ENCODE measurements around the gene CNOT8. TPM values are rescaled to one million over a fixed set of nuclear protein-coding genes. Genes with fewer than 3 reads are reported as not detected.
A peak's percentile ranks its signal among the peaks of the same experiment; 100 is the strongest.

CNOT8 gene
- total RNA-seq = 10 to 100 TPM; 59.3 to 63.8 TPM

DNA sequence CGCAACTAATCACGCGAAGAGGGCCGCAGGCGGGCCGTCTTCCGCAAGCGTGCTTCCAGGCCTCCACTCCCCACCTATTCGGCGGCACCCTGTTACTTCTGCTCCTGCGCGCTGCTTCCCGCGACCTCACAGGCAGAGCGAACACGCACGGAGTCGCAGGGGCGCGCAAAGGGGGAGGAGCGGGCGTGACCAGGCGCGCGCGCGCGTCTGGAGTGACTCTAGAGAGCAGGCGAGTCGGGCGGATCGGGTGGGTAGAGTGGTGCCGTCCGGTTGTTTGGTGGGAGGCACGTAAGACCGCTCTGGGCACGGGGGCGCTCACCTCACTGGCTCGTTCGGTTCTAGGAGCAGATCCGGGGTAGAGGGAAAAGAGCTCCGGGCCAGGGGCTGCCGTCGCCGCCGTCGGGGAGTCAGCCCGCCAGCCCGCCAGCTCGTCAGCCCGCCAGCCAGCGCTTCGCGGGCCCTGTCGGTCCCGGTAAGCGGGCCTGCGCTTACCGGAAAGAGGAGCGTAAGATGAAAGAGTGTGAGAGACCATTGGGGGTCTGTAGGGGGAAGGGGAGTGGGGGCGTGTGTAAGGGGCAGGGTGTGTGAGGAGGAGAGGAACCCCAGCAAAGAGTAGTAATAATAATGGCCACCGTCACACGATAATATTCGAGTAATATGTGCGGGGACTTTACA, at the start of gene CNOT8:
CNOT8 (plus strand) TSS at position 331 of the 675 bp plus-strand sequence. CDS start 4,652 bp downstream, outside the sequence.
- peak within 1 kb of the TSS; percentile 94 to 96 for H3K4me3 Mint-ChIP-seq
- peak within 1 kb of the TSS; percentile 97 for H3K27ac Mint-ChIP-seq
- H3K9me3 Mint-ChIP-seq = no peaks in the 10 kb centered on the region
- peaks cover 5 to 15% of the 10 kb centered on the region in 2 donors for H3K36me3 Mint-ChIP-seq (ENCODE audit: insufficient read depth in 2 of 2)
- peak; percentile 98 for DNase-seq
- H3K27me3 Mint-ChIP-seq (ENCODE audit: low read depth) = no peaks in the 10 kb centered on the region
- peaks cover 43% of the 10 kb centered on the region for H3K4me1 Mint-ChIP-seq (ENCODE audit: low read depth)
- ATAC-seq (replicated peaks in 1 of 2) = peak; percentile 88 to 90

GRCh38 chr5:154811239-154811638, 47.2 kb upstream of the CNOT8 start:
- DNase-seq = no peak
- Mint-ChIP-seq H3K27ac (no peak overlapping the region), H3K4me1 (ENCODE audit: low read depth) (peaks cover 10% of the 10 kb centered on the region)

GRCh38 chr5:154811653-154812465, 46.6 kb upstream of the CNOT8 start:
- Mint-ChIP-seq H3K27me3 (ENCODE audit: low read depth) (no peaks in the 10 kb centered on the region), H3K27ac (peak overlapping the region; percentile 31), H3K9me3 (no peaks in the 10 kb centered on the region), H3K4me1 (ENCODE audit: low read depth) (peaks cover 13% of the 10 kb centered on the region), H3K4me3 (no peak overlapping the region), H3K36me3 (ENCODE audit: insufficient read depth in 2 of 2) (peaks cover 15 to 39% of the 10 kb centered on the region in 2 donors)
- DNase-seq = peak; percentile 56 to 62
- ATAC-seq (replicated peaks in 1 of 2) = peak; percentile 49 to 72

More at GRCh38 chr5:154811239-154811638, 47.2 kb upstream of the CNOT8 start:
- Mint-ChIP-seq H3K9me3 (no peaks in the 10 kb centered on the region), H3K36me3 (ENCODE audit: insufficient read depth in 2 of 2) (peaks cover 11 to 39% of the 10 kb centered on the region in 2 donors), H3K27me3 (ENCODE audit: low read depth) (no peaks in the 10 kb centered on the region), H3K4me3 (no peak overlapping the region)
- no peak for ATAC-seq (replicated peaks in 1 of 2)

DNA sequence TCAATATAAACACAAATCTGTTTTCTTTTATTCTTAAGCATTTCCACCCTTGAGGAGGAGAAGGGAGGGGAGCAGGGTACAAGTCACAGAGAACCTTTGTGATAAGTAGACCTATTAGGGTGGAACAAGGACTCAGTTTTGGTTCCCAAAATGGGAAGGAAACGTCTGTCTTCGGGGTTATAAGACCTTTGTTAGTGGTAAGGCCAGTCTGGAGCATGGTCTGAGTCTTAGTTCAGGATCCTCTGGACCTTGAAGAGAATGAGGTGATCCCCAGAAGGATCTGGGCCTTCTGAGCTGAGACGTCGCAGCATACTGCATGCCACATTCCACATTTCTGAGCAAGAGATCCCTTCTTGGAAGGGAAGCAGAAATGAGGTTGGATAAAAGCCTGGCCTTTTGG, 45.3 kb upstream of the CNOT8 start:
- ATAC-seq (replicated peaks in 1 of 2) (no peak), DNase-seq (no peak)
- Mint-ChIP-seq H3K4me1 (ENCODE audit: low read depth) (peaks cover 13% of the 10 kb centered on the region), H3K9me3 (no peaks in the 10 kb centered on the region), H3K27ac (peak overlapping the region; percentile 68), H3K36me3 (ENCODE audit: insufficient read depth in 2 of 2) (peaks cover 15 to 34% of the 10 kb centered on the region in 2 donors), H3K4me3 (no peak overlapping the region), H3K27me3 (ENCODE audit: low read depth) (no peaks in the 10 kb centered on the region)

- H3K4me3 Mint-ChIP-seq = no peak overlapping the region
- H3K27ac Mint-ChIP-seq = peak overlapping the region; percentile 68
- DNase-seq (peak in 1 of 2 donors; percentile 15), ATAC-seq (replicated peaks in 1 of 2) (peak in 1 of 2 donors; percentile 53)
- peaks cover 15 to 33% of the 10 kb centered on the region in 2 donors for H3K36me3 Mint-ChIP-seq (ENCODE audit: insufficient read depth in 2 of 2)
- H3K9me3 Mint-ChIP-seq = no peaks in the 10 kb centered on the region
- no peaks in the 10 kb centered on the region for H3K27me3 Mint-ChIP-seq (ENCODE audit: low read depth)
- peaks cover 13% of the 10 kb centered on the region for H3K4me1 Mint-ChIP-seq (ENCODE audit: low read depth)
These were observed 44.7 kb upstream of the CNOT8 start for GRCh38 chr5:154813736-154814135.

DNA sequence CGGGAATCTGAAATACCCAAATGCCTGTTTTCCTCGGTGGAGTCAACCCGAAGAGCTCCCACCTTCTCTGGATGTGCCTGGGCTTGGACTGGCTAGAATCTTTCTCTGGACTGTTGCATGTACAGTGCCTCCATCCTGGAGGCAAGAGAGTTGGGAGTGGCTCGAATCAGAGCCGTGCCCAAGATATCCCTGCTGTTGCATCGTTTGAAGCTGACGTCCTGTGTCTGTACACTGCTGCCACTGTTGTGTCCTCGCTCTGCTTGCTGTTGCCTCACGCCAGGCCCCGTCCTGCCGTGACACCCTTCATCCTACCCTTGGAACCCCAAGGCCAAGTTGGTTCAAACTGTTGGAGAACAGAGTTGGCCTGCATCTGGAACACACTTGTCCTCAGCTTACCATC, 43.4 kb upstream of the CNOT8 start:
- peaks cover 12 to 30% of the 10 kb centered on the region in 2 donors for H3K36me3 Mint-ChIP-seq (ENCODE audit: insufficient read depth in 2 of 2)
- no peaks in the 10 kb centered on the region for H3K27me3 Mint-ChIP-seq (ENCODE audit: low read depth)
- no peak for DNase-seq
- no peak overlapping the region for H3K4me3 Mint-ChIP-seq
- no peak for ATAC-seq (replicated peaks in 1 of 2)
- peak overlapping the region; percentile 56 for H3K27ac Mint-ChIP-seq
- peaks cover 13% of the 10 kb centered on the region for H3K4me1 Mint-ChIP-seq (ENCODE audit: low read depth)
- no peaks in the 10 kb centered on the region for H3K9me3 Mint-ChIP-seq

DNA sequence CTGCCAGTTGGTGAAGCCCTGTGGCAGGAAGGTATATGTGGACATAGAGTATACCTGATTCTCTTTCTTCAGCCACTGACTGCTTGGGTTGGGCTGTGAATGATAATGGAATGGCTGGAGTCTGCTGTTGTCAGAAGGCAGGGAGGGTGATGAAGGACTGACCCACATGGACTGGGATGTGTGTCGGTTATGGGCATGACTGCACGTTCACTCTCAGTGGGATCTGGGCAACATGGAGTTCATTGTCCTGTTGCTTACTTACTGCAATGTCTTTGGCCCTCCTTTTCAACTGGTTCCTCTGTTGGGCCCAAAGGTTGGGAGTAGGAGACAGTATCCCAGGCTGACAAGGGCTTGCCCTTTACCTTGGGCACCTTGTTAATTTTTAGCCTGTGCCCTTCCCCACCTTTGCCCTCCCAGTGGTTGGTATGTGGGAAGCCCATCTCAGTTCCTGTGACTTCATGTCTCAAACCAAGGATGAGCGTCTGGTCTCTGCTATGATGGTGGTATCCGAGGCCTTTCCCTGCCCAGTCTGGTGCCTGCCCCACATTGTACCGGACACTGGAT, 42.7 kb upstream of the CNOT8 start:
- Mint-ChIP-seq H3K36me3 (ENCODE audit: insufficient read depth in 2 of 2) (peaks cover 12 to 28% of the 10 kb centered on the region in 2 donors), H3K27ac (peak overlapping the region; percentile 56), H3K4me1 (ENCODE audit: low read depth) (peaks cover 13% of the 10 kb centered on the region), H3K9me3 (no peaks in the 10 kb centered on the region), H3K4me3 (no peak overlapping the region), H3K27me3 (ENCODE audit: low read depth) (no peaks in the 10 kb centered on the region)
- DNase-seq (no peak), ATAC-seq (replicated peaks in 1 of 2) (no peak)

GRCh38 chr5:154816891-154817492, 41.4 kb upstream of the CNOT8 start:
- Mint-ChIP-seq H3K4me1 (ENCODE audit: low read depth) (peaks cover 6% of the 10 kb centered on the region), H3K4me3 (no peak overlapping the region), H3K27me3 (ENCODE audit: low read depth) (no peaks in the 10 kb centered on the region), H3K9me3 (no peaks in the 10 kb centered on the region), H3K36me3 (ENCODE audit: insufficient read depth in 2 of 2) (peaks cover 9 to 28% of the 10 kb centered on the region in 2 donors), H3K27ac (peak overlapping the region; percentile 69)
- no peak for DNase-seq
- ATAC-seq (replicated peaks in 1 of 2) = no peak

GRCh38 chr5:154817815-154818214, 40.6 kb upstream of the CNOT8 start:
- Mint-ChIP-seq H3K4me3 (no peak overlapping the region), H3K36me3 (ENCODE audit: insufficient read depth in 2 of 2) (peaks cover 7 to 25% of the 10 kb centered on the region in 2 donors)
- ATAC-seq (replicated peaks in 1 of 2) = no peak

DNA sequence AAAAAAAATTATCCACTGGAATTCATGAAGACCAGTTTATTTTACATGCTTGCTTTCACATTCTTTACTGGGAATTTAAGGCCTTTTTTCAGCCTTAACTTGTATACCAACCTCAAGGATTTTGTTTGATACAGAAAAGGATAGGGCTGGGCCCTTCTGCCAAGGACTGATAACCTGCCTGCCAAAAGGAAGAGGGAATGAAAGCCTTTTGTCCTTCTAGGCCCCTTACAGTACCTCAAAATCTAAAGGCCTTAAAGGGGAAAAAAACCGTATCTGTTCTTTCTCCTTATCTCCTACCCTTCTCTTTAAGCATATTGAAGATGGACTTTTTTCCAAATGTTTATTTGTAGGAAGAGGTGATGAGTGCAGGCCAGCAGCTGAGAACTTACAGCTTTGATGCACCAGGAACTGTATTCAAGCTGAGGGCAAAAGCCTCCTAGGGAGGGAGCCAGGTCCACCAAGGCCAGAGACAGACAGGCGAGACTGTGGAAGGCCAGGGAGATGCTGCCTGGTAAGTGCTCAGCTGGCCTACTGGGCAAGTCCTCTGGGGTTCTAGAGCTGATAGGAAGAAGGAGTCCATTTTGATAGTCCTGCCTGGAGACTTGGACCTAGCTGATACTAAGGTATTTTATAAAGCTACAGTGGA, 39.8 kb upstream of the CNOT8 start:
- Mint-ChIP-seq H3K9me3 (no peaks in the 10 kb centered on the region), H3K27ac (peak overlapping the region; percentile 82), H3K4me1 (ENCODE audit: low read depth) (peaks cover 3% of the 10 kb centered on the region), H3K27me3 (ENCODE audit: low read depth) (no peaks in the 10 kb centered on the region), H3K4me3 (no peak overlapping the region), H3K36me3 (ENCODE audit: insufficient read depth in 2 of 2) (peaks cover 7 to 26% of the 10 kb centered on the region in 2 donors)
- DNase-seq = no peak
- no peak for ATAC-seq (replicated peaks in 1 of 2)

More at GRCh38 chr5:154817815-154818214, 40.6 kb upstream of the CNOT8 start:
- no peaks in the 10 kb centered on the region for H3K27me3 Mint-ChIP-seq (ENCODE audit: low read depth)
- no peak overlapping the region for H3K27ac Mint-ChIP-seq
- H3K4me1 Mint-ChIP-seq (ENCODE audit: low read depth) = peaks cover 3% of the 10 kb centered on the region
- no peak for DNase-seq
- H3K9me3 Mint-ChIP-seq = no peaks in the 10 kb centered on the region

GRCh38 chr5:154819546-154819945, 38.9 kb upstream of the CNOT8 start:
- peaks cover 7 to 26% of the 10 kb centered on the region in 2 donors for H3K36me3 Mint-ChIP-seq (ENCODE audit: insufficient read depth in 2 of 2)
- peak overlapping the region; percentile 48 for H3K27ac Mint-ChIP-seq
- ATAC-seq (replicated peaks in 1 of 2) = no peak
- no peaks in the 10 kb centered on the region for H3K27me3 Mint-ChIP-seq (ENCODE audit: low read depth)
- no peak overlapping the region for H3K4me3 Mint-ChIP-seq
- H3K9me3 Mint-ChIP-seq = no peaks in the 10 kb centered on the region
- DNase-seq = no peak
- peaks cover 3% of the 10 kb centered on the region for H3K4me1 Mint-ChIP-seq (ENCODE audit: low read depth)

GRCh38 chr5:154820383-154820782, 38.0 kb upstream of the CNOT8 start:
- no peak overlapping the region for H3K27ac Mint-ChIP-seq
- DNase-seq (no peak), ATAC-seq (replicated peaks in 1 of 2) (no peak)
- H3K27me3 Mint-ChIP-seq (ENCODE audit: low read depth) = no peaks in the 10 kb centered on the region
- H3K36me3 Mint-ChIP-seq (ENCODE audit: insufficient read depth in 2 of 2) = peaks cover 7 to 23% of the 10 kb centered on the region in 2 donors
- H3K4me1 Mint-ChIP-seq (ENCODE audit: low read depth) = peaks cover 3% of the 10 kb centered on the region
- no peak overlapping the region for H3K4me3 Mint-ChIP-seq
- H3K9me3 Mint-ChIP-seq = no peaks in the 10 kb centered on the region
